SJSA1 (cell line): ENCODE data around the gene GON4L. TPM values are rescaled to one million over a fixed set of nuclear protein-coding genes. Genes with fewer than 3 reads are reported as not detected.
A peak's percentile ranks its signal among the peaks of the same experiment; 100 is the strongest.
"Not testable (repeated sequence)": the region's sequence is repeated elsewhere in the genome, so short reads cannot be mapped to it uniquely, and the experiment has no call there.

Source experiments
- DNase-seq, 2 experiments: peaks; one replicate each; pipeline ENCODE4 v3.0.0-alpha.2; 2015 to 2020; ENCODE audit warnings: low spot score in 2 of 2, low read depth in 1 of 2
- H3K27ac ChIP-seq: fragments of 250-450 bp; sonication (Bioruptor Pico); 2 replicates; pipeline ENCODE4 v1.5.1; 2020; ENCODE audit warnings: mild to moderate bottlenecking, moderate library complexity
- H3K27me3 ChIP-seq: fragments of 250-450 bp; sonication (Bioruptor Pico); replicated peaks from 2 replicates; pipeline ENCODE4 v1.5.1; 2020; ENCODE audit warnings: mild to moderate bottlenecking, moderate library complexity
- H3K36me3 ChIP-seq: fragments of 250-450 bp; sonication (Bioruptor Pico); 2 replicates; pipeline ENCODE4 v1.5.1; 2020; ENCODE audit warnings: mild to moderate bottlenecking
- H3K4me1 ChIP-seq: fragments of 250-450 bp; sonication (Bioruptor Pico); replicated peaks from 2 replicates; pipeline ENCODE4 v1.6.1; 2021; ENCODE audit warnings: mild to moderate bottlenecking
- H3K4me3 ChIP-seq: fragments of 250-450 bp; sonication (Bioruptor Pico); 2 replicates; pipeline ENCODE4 v1.5.1; 2020; ENCODE audit warnings: mild to moderate bottlenecking
- H3K9me3 ChIP-seq: fragments of 250-450 bp; sonication (Bioruptor Pico); replicated peaks from 2 replicates; pipeline ENCODE4 v1.5.1; 2020; ENCODE audit warnings: mild to moderate bottlenecking
- total RNA-seq: library from RNA; depleted of rRNA; stranded (reverse); fragments of >200 nt; shearing (Covaris generic); gene quantifications from 2 replicates; pipeline ENCODE4 v1.2.3, GENCODE V29; 2014

GON4L gene
- total RNA-seq, 1 experiment from 2014 or later, result 22.7 TPM

- no peaks in the 10 kb centered on the region for H3K9me3 ChIP-seq
- H3K27ac ChIP-seq, result peak overlapping the region; percentile 35
- H3K4me3 ChIP-seq, result no peak overlapping the region
- H3K27me3 ChIP-seq, result no peaks in the 10 kb centered on the region
- peaks cover 18% of the 10 kb centered on the region for H3K4me1 ChIP-seq
- no peak for DNase-seq
- H3K36me3 ChIP-seq, result peaks cover 3% of the 10 kb centered on the region; the same call in 1 of the 2 replicates
These were observed 4.0 kb upstream of the GON4L start for GRCh38 chr1:155860970-155861510.

- peak; percentile 53 to 69 for DNase-seq
- H3K4me1 ChIP-seq, result peaks cover 18% of the 10 kb centered on the region
- H3K9me3 ChIP-seq, result no peaks in the 10 kb centered on the region
- peak overlapping the region; percentile 31 for H3K4me3 ChIP-seq
- no peaks in the 10 kb centered on the region for H3K27me3 ChIP-seq
- peak overlapping the region; percentile 35 for H3K27ac ChIP-seq
- peaks cover 7% of the 10 kb centered on the region for H3K36me3 ChIP-seq
These were observed 3.2 kb upstream of the GON4L start for GRCh38 chr1:155859881-155860871.

GRCh38 chr1:155859234-155859829, 2.3 kb upstream of the GON4L start, which contains the start of gene SYT11:
Gene SYT11 (plus strand): TSS chr1:155859567. CDS start chr1:155859762, 195 bp downstream.
- DNase-seq, result peak; percentile 95
- Histone ChIP-seq H3K27me3 (no peaks in the 10 kb centered on the region), H3K36me3 (peaks cover 15% of the 10 kb centered on the region), H3K27ac (peak within 1 kb of the TSS; percentile 35), H3K9me3 (no peaks in the 10 kb centered on the region), H3K4me1 (peaks cover 18% of the 10 kb centered on the region), H3K4me3 (peak within 1 kb of the TSS; percentile 31)

GRCh38 chr1:155858800-155859233, 1.8 kb upstream of the GON4L start:
- DNase-seq, result no peak
- H3K27ac ChIP-seq, result no peak overlapping the region

GRCh38 chr1:155856257-155856974, 598 bp downstream of the GON4L start:
- H3K27me3 ChIP-seq, result no peaks in the 10 kb centered on the region
- peaks cover 18% of the 10 kb centered on the region for H3K4me1 ChIP-seq
- H3K36me3 ChIP-seq, result peaks cover 43% of the 10 kb centered on the region
- no peaks in the 10 kb centered on the region for H3K9me3 ChIP-seq
- DNase-seq, result no peak
- H3K27ac ChIP-seq, result peak overlapping the region; percentile 64
- peak overlapping the region; percentile 72 for H3K4me3 ChIP-seq

More at GRCh38 chr1:155858800-155859233, 1.8 kb upstream of the GON4L start:
- H3K4me3 ChIP-seq, result peak overlapping the region; percentile 31
- peaks cover 21% of the 10 kb centered on the region for H3K36me3 ChIP-seq
- H3K4me1 ChIP-seq, result peaks cover 18% of the 10 kb centered on the region
- H3K27me3 ChIP-seq, result no peaks in the 10 kb centered on the region
- H3K9me3 ChIP-seq, result no peaks in the 10 kb centered on the region

GRCh38 chr1:155850345-155850744, 6.7 kb downstream of the GON4L start:
- Histone ChIP-seq H3K27ac (no peak overlapping the region), H3K4me1 (no peaks in the 10 kb centered on the region), H3K36me3 (peaks cover 79% of the 10 kb centered on the region), H3K4me3 (no peak overlapping the region), H3K9me3 (no peaks in the 10 kb centered on the region), H3K27me3 (no peaks in the 10 kb centered on the region)
- DNase-seq, result no peak

- H3K27me3 ChIP-seq, result no peaks in the 10 kb centered on the region
- no peak for DNase-seq
- H3K4me1 ChIP-seq, result no peaks in the 10 kb centered on the region
- peaks cover 71% of the 10 kb centered on the region for H3K36me3 ChIP-seq
- H3K27ac ChIP-seq, result no peak overlapping the region
- no peak overlapping the region for H3K4me3 ChIP-seq
- no peaks in the 10 kb centered on the region for H3K9me3 ChIP-seq
These were observed 9.0 kb downstream of the GON4L start for GRCh38 chr1:155847823-155848529.

GRCh38 chr1:155844860-155845421, 12.1 kb downstream of the GON4L start:
- Histone ChIP-seq H3K36me3 (peaks cover 60% of the 10 kb centered on the region), H3K27me3 (no peaks in the 10 kb centered on the region)

GRCh38 chr1:155840386-155840785, 16.6 kb downstream of the GON4L start:
- H3K36me3 ChIP-seq, result peaks cover 41% of the 10 kb centered on the region
- no peaks in the 10 kb centered on the region for H3K9me3 ChIP-seq
- H3K27me3 ChIP-seq, result no peaks in the 10 kb centered on the region
- no peak overlapping the region for H3K4me3 ChIP-seq
- H3K4me1 ChIP-seq, result no peaks in the 10 kb centered on the region
- no peak overlapping the region for H3K27ac ChIP-seq
- DNase-seq, result no peak

More at GRCh38 chr1:155844860-155845421, 12.1 kb downstream of the GON4L start:
- no peaks in the 10 kb centered on the region for H3K4me1 ChIP-seq
- no peak for DNase-seq
- no peak overlapping the region for H3K4me3 ChIP-seq
- H3K27ac ChIP-seq, result no peak overlapping the region
- H3K9me3 ChIP-seq, result no peaks in the 10 kb centered on the region

- H3K4me1 ChIP-seq, result no peaks in the 10 kb centered on the region
- H3K4me3 ChIP-seq, result no peak overlapping the region
- no peaks in the 10 kb centered on the region; the same call in 1 of the 2 replicates for H3K9me3 ChIP-seq
- H3K36me3 ChIP-seq, result peaks cover 20% of the 10 kb centered on the region
- no peaks in the 10 kb centered on the region for H3K27me3 ChIP-seq
- no peak for DNase-seq
- H3K27ac ChIP-seq, result no peak overlapping the region
These were observed 21.5 kb downstream of the GON4L start for GRCh38 chr1:155835548-155835947.

GRCh38 chr1:155834927-155835399, 22.1 kb downstream of the GON4L start:
- not testable (repeated sequence) for H3K27ac ChIP-seq, H3K4me1 ChIP-seq, DNase-seq

GRCh38 chr1:155834296-155834926, 22.6 kb downstream of the GON4L start:
- no peak for DNase-seq
- Histone ChIP-seq H3K27me3 (no peaks in the 10 kb centered on the region), H3K4me1 (no peaks in the 10 kb centered on the region), H3K4me3 (no peak overlapping the region), H3K27ac (no peak overlapping the region), H3K36me3 (peaks cover 20% of the 10 kb centered on the region), H3K9me3 (no peaks in the 10 kb centered on the region; the same call in 1 of the 2 replicates)

More at GRCh38 chr1:155834927-155835399, 22.1 kb downstream of the GON4L start:
- peaks cover 20% of the 10 kb centered on the region for H3K36me3 ChIP-seq
- H3K4me3 ChIP-seq, H3K9me3 ChIP-seq, H3K27me3 ChIP-seq: not testable (repeated sequence)
